ENCODE measurements around the gene CORO2B.

CORO2B gene

GRCh38 chr15:68774521-68775235, 195.9 kb downstream of the CORO2B start:
- DNase-seq (ENCODE audit: low read depth): no peak

- DNase-seq (ENCODE audit: low read depth): no peak
Observed at GRCh38 chr15:68775236-68775577, 196.4 kb downstream of the CORO2B start.

- no peak for DNase-seq (ENCODE audit: low read depth)
Observed at GRCh38 chr15:68775671-68776476, 197.1 kb downstream of the CORO2B start.

- DNase-seq (ENCODE audit: low read depth): no peak
Observed at GRCh38 chr15:68776477-68777270, 197.9 kb downstream of the CORO2B start.
